A673 (cell line): ENCODE results near the gene GDF3. TPM values are rescaled to one million over a fixed set of nuclear protein-coding genes. Genes with fewer than 3 reads are reported as not detected.
A peak's percentile ranks its signal among the peaks of the same experiment; 100 is the strongest.

Source experiments
- BruUV-seq: library from RNA; stranded (reverse); fragments of 400-500 nt; replicated peaks from 2 replicates; lab custom pipeline; 2021; lab: Mats Ljungman, UMichigan
- CTCF ChIA-PET: fragments of 300-600 bp; sonication (Branson Sonifier 250); formaldehyde crosslinking; loops from one replicate; lab custom pipeline; 2022; ENCODE audit warnings: antibody characterized with exemption; lab: Charles Lee
- POLR2A ChIA-PET: fragments of 300-600 bp; sonication (Branson Sonifier 250); formaldehyde crosslinking; loops from one replicate; lab custom pipeline; 2022; ENCODE audit warnings: antibody characterized with exemption; ENCODE audit not compliant: low non-redundant PET; lab: Charles Lee
- DNase-seq: peaks from one replicate; pipeline ENCODE4 v3.0.0-alpha.2; 2015; ENCODE audit warnings: low spot score
- H3K27ac ChIP-seq: fragments of 200-600 bp; sonication (generic); 2 replicates; pipeline ENCODE4 v1.5.1; 2016; ENCODE audit warnings: mixed run types, low read depth, mild to moderate bottlenecking, mixed read lengths, antibody characterized with exemption, low read length; ENCODE audit not compliant: poor library complexity, severe bottlenecking
- H3K27me3 ChIP-seq: fragments of 200-600 bp; sonication (generic); replicated peaks from 2 replicates; pipeline ENCODE4 v1.6.1; 2017; ENCODE audit warnings: mixed run types, low read depth, mild to moderate bottlenecking, mixed read lengths, antibody characterized with exemption, low read length; ENCODE audit not compliant: insufficient read depth, poor library complexity
- H3K36me3 ChIP-seq: fragments of 200-600 bp; sonication (generic); 2 replicates; pipeline ENCODE4 v1.6.1; 2016; ENCODE audit warnings: mixed run types, mild to moderate bottlenecking, mixed read lengths, antibody characterized with exemption, low read length; ENCODE audit not compliant: insufficient read depth, poor library complexity, severe bottlenecking
- H3K4me1 ChIP-seq: fragments of 200-600 bp; sonication (generic); 2 replicates; pipeline ENCODE4 v1.6.1; 2017; ENCODE audit warnings: mixed run types, mild to moderate bottlenecking, mixed read lengths, antibody characterized with exemption, low read length; ENCODE audit not compliant: insufficient read depth, poor library complexity, severe bottlenecking
- H3K4me3 ChIP-seq: fragments of 200-600 bp; sonication (generic); 2 replicates; pipeline ENCODE4 v1.5.1; 2016; ENCODE audit warnings: low read depth, mixed run types, mild to moderate bottlenecking, mixed read lengths, low read length; ENCODE audit not compliant: poor library complexity, severe bottlenecking
- H3K9me3 ChIP-seq: fragments of 200-600 bp; sonication (generic); 2 replicates; pipeline ENCODE4 v1.6.1; 2016; ENCODE audit warnings: mixed run types, low read depth, mild to moderate bottlenecking, mixed read lengths, antibody characterized with exemption, low read length; ENCODE audit not compliant: poor library complexity, severe bottlenecking
- CTCF ChIP-seq: fragments of 300-800, 200-600 bp; sonication (generic); conservative IDR thresholded peaks from 2 replicates; pipeline ENCODE4 v1.5.1; 2017; ENCODE audit warnings: low read depth, mild to moderate bottlenecking, antibody characterized with exemption, low read length, moderate library complexity, mixed read lengths
- EZH2 ChIP-seq: fragments of 200-600 bp; sonication (generic); IDR thresholded peaks from 2 replicates; pipeline ENCODE4 v1.6.1; 2017; ENCODE audit warnings: borderline replicate concordance, low read depth, mild to moderate bottlenecking, mixed read lengths, antibody characterized with exemption, low read length; ENCODE audit not compliant: poor library complexity, severe bottlenecking
- intact Hi-C: fragments of 100-400 bp; cut with micrococcal nuclease; formaldehyde crosslinking; loops from one replicate; pipeline ENCODE4 v1.10.0; 2022; ENCODE audit not compliant: unreplicated experiment
- total RNA-seq: library from RNA; stranded (reverse); gene quantifications from 2 replicates; pipeline ENCODE4 v1.2.3, GENCODE V29; 2021

Gene GDF3
- total RNA-seq, 1 experiment from 2014 or later: not detected

- intact Hi-C loops: no loop called here
- Histone ChIP-seq H3K4me3 (no peak overlapping the region), H3K4me1 (no peaks in the 10 kb centered on the region), H3K27ac (no peak overlapping the region), H3K9me3 (no peaks in the 10 kb centered on the region), H3K36me3 (no peaks in the 10 kb centered on the region), H3K27me3 (no peaks in the 10 kb centered on the region)
- no peak for DNase-seq
- TF ChIP-seq EZH2 (no peak), CTCF (no peak)
- POLR2A ChIA-PET: no interaction called here
- CTCF ChIA-PET: interaction anchor here (0.7 kb wide), 1 partner anchor 203 kb away, joined by 3 read pairs; no protein-coding TSS in a partner anchor
- no TSS peak for BruUV-seq
Measured at GRCh38 chr12:7668171-7668570, 27.4 kb downstream of the GDF3 start.

- no peak overlapping the region for H3K27ac ChIP-seq
- H3K4me3 ChIP-seq: no peak overlapping the region
- DNase-seq: peak; percentile 14
- no TSS peak for BruUV-seq
- TF ChIP-seq CTCF (peak; percentile 39; the same call in 1 of the 2 replicates), EZH2 (no peak)
- intact Hi-C loops: no loop called here
- ChIA-PET CTCF (no interaction called here), POLR2A (no interaction called here)
- H3K4me1 ChIP-seq: no peaks in the 10 kb centered on the region
- H3K9me3 ChIP-seq: no peaks in the 10 kb centered on the region
- no peaks in the 10 kb centered on the region for H3K27me3 ChIP-seq
- no peaks in the 10 kb centered on the region for H3K36me3 ChIP-seq
Measured at GRCh38 chr12:7667125-7667524, 28.4 kb downstream of the GDF3 start.

DNA sequence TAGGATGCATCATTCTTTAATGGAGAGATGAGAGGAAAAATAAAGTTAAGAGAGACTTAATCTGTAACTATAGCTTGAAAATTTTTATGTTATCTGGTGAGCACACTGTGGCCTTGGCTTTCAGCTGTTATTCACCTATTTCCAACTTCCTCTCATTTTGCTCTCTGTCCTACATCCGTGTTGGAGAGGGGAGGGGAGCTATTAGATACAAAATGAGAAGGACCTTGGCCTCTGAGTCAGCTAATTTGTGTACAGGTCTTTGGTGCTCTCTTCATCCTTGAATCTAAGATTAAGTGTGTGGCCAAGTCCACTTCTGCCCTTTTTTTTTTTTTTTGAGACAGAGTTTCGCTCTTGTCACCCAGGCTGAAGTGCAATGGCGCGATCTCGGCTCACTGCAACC, 29.0 kb downstream of the GDF3 start:
- H3K36me3 ChIP-seq: no peaks in the 10 kb centered on the region
- no peak for DNase-seq
- no peaks in the 10 kb centered on the region for H3K27me3 ChIP-seq
- ChIA-PET CTCF (no interaction called here), POLR2A (no interaction called here)
- no peak overlapping the region for H3K4me3 ChIP-seq
- TF ChIP-seq CTCF (no peak), EZH2 (no peak)
- intact Hi-C loops: no loop called here
- no peaks in the 10 kb centered on the region for H3K9me3 ChIP-seq
- no TSS peak for BruUV-seq
- no peaks in the 10 kb centered on the region for H3K4me1 ChIP-seq
- no peak overlapping the region for H3K27ac ChIP-seq
